H1 (cell line): ENCODE data around the gene MTNR1B. TPM values are rescaled to one million over a fixed set of nuclear protein-coding genes. Genes with fewer than 3 reads are reported as not detected.

Source experiments
- CTCF ChIA-PET: fragments of 300-600 bp; sonication (Branson Sonifier 250); formaldehyde crosslinking; loops from one replicate; lab custom pipeline; 2021; ENCODE audit not compliant: partially characterized antibody; lab: Charles Lee
- POLR2A ChIA-PET: fragments of 300-600 bp; sonication (Branson Sonifier 250); formaldehyde crosslinking; loops from one replicate; lab custom pipeline; 2021; ENCODE audit warnings: inconsistent platforms; ENCODE audit not compliant: partially characterized antibody; lab: Charles Lee
- DNase-seq, 2 experiments: peaks; one replicate each; pipeline versions ENCODE4 v3.0.0 to v3.0.0-alpha.2; 2010 to 2022; ENCODE audit warnings: low spot score in 2 of 2, low read depth in 1 of 2, mixed read lengths in 1 of 2
- FAIRE-seq: peaks from 2 replicates; lab custom pipeline; 2011; peaks lifted over from hg19 to GRCh38; lab: Jason Lieb, UNC
- H2AFZ ChIP-seq: 2 replicates; pipeline ENCODE4 v1.8.1; 2012; ENCODE audit warnings: low read length, inconsistent platforms
- H2AK5ac ChIP-seq: 2 replicates; pipeline ENCODE4 v1.6.1; 2013; ENCODE audit warnings: low read depth, low read length
- H2BK120ac ChIP-seq: replicated peaks from 2 replicates; pipeline ENCODE3; 2013; ENCODE audit warnings: low read depth, low read length, inconsistent platforms
- H2BK12ac ChIP-seq: 2 replicates; pipeline ENCODE4 v1.6.1; 2013; ENCODE audit warnings: low read depth, low read length
- H2BK15ac ChIP-seq: 2 replicates; pipeline ENCODE4 v1.6.1; 2013; ENCODE audit warnings: low read length
- H2BK20ac ChIP-seq: 2 replicates; pipeline ENCODE4 v1.6.1; 2013; ENCODE audit warnings: low read length
- H2BK5ac ChIP-seq: 2 replicates; pipeline ENCODE4 v1.6.1; 2013; ENCODE audit warnings: low read depth, low read length
- H3K14ac ChIP-seq: 2 replicates; pipeline ENCODE4 v1.6.1; 2013; ENCODE audit warnings: inconsistent platforms; ENCODE audit not compliant: insufficient read length
- H3K18ac ChIP-seq: 2 replicates; pipeline ENCODE4 v1.6.1; 2013; ENCODE audit warnings: low read length; ENCODE audit errors: extremely low read depth
- H3K23ac ChIP-seq: 2 replicates; pipeline ENCODE4 v1.6.1; 2013; ENCODE audit warnings: inconsistent platforms; ENCODE audit not compliant: insufficient read length
- H3K23me2 ChIP-seq: 2 replicates; pipeline ENCODE4 v1.6.1; 2013; ENCODE audit warnings: low read depth, low read length
- H3K27ac ChIP-seq: 2 replicates; pipeline ENCODE4 v1.6.1; 2011; ENCODE audit warnings: low read depth, low read length, inconsistent platforms
- H3K27me3 ChIP-seq, 4 experiments: replicated peaks in 1 of 4; 1 replicate in 1 of 4; 2 replicates in 3 of 4; pipeline versions ENCODE4 v1.6.1 to v1.8.1; 2011 to 2013; ENCODE audit warnings: low read length in 3 of 4, mild to moderate bottlenecking in 3 of 4, inconsistent platforms in 2 of 4, mixed read lengths in 2 of 4, moderate library complexity in 1 of 4; ENCODE audit not compliant: control insufficient read depth in 3 of 4, insufficient read depth in 3 of 4; ENCODE audit errors: extremely low read depth in 1 of 4
- H3K36me3 ChIP-seq, 4 experiments: 2 replicates each; pipeline versions ENCODE4 v1.6.1 to v1.8.1; 2011 to 2013; ENCODE audit warnings: mild to moderate bottlenecking in 4 of 4, low read length in 3 of 4, moderate library complexity in 2 of 4, control low read depth in 1 of 4, inconsistent platforms in 1 of 4; ENCODE audit not compliant: insufficient read depth in 4 of 4, control insufficient read depth in 2 of 4
- H3K4ac ChIP-seq: replicated peaks from 2 replicates; pipeline ENCODE3; 2013; ENCODE audit warnings: low read length, low read depth, mixed read lengths, inconsistent platforms; ENCODE audit not compliant: insufficient read length
- H3K4me1 ChIP-seq, 4 experiments: replicated peaks in 1 of 4; 1 replicate in 1 of 4; 2 replicates in 3 of 4; pipeline versions ENCODE4 v1.6.1 to v1.8.1; 2011 to 2013; ENCODE audit warnings: low read length in 3 of 4, inconsistent platforms in 2 of 4, mixed read lengths in 1 of 4; ENCODE audit not compliant: insufficient read depth in 4 of 4, control insufficient read depth in 3 of 4
- H3K4me2 ChIP-seq, 2 experiments: 2 replicates each; pipeline versions ENCODE4 v1.6.1 to v1.8.1; 2011 to 2013; ENCODE audit warnings: low read depth in 2 of 2, low read length in 2 of 2, control low read depth in 1 of 2, inconsistent platforms in 1 of 2, mild to moderate bottlenecking in 1 of 2; ENCODE audit not compliant: insufficient read depth in 1 of 2
- H3K4me3 ChIP-seq, 4 experiments: fragments of 200-600, 300-600 bp in 1 of 4; sonication (generic), shearing (Covaris generic), sonication (Bioruptor Twin) in 1 of 4; 2 replicates each; pipeline versions ENCODE4 v1.5.1 to v1.8.1; 2011 to 2016; ENCODE audit warnings: low read length in 4 of 4, low read depth in 3 of 4, control low read depth in 2 of 4, inconsistent platforms in 2 of 4, mild to moderate bottlenecking in 2 of 4, mixed read lengths in 1 of 4, moderate library complexity in 1 of 4; ENCODE audit not compliant: insufficient read depth in 2 of 4; ENCODE audit errors: extremely low read depth in 1 of 4
- H3K56ac ChIP-seq: replicated peaks from 2 replicates; pipeline ENCODE3; 2013; ENCODE audit warnings: low read depth, mild to moderate bottlenecking, mixed read lengths, low read length, inconsistent platforms; ENCODE audit not compliant: insufficient read length
- H3K79me1 ChIP-seq: 2 replicates; pipeline ENCODE4 v1.6.1; 2013; ENCODE audit warnings: low read depth, low read length, control low read depth
- H3K79me2 ChIP-seq, 2 experiments: 2 replicates each; pipeline versions ENCODE4 v1.6.1 to v1.8.1; 2012 to 2013; ENCODE audit warnings: low read length in 2 of 2, mild to moderate bottlenecking in 2 of 2, inconsistent platforms in 1 of 2; ENCODE audit not compliant: insufficient read depth in 2 of 2, control insufficient read depth in 1 of 2
- H3K9ac ChIP-seq, 4 experiments: replicated peaks in 1 of 4; 1 replicate in 1 of 4; 2 replicates in 3 of 4; pipeline versions ENCODE4 v1.6.1 to v1.8.1; 2011 to 2013; ENCODE audit warnings: low read depth in 3 of 4, low read length in 3 of 4, control low read depth in 2 of 4, mild to moderate bottlenecking in 2 of 4, moderate library complexity in 2 of 4, inconsistent platforms in 1 of 4; ENCODE audit errors: extremely low read depth in 1 of 4
- H3K9me3 ChIP-seq, 2 experiments: 2 replicates each; pipeline versions ENCODE4 v1.6.1 to v1.8.1; 2012 to 2013; ENCODE audit warnings: mild to moderate bottlenecking in 2 of 2, moderate library complexity in 2 of 2, control low read depth in 1 of 2, inconsistent platforms in 1 of 2, low read depth in 1 of 2, low read length in 1 of 2, mixed read lengths in 1 of 2; ENCODE audit not compliant: insufficient read depth in 2 of 2
- H4K20me1 ChIP-seq, 2 experiments: replicated peaks in 1 of 2; 2 replicates each; pipeline versions ENCODE3 to v1.8.1; 2011 to 2013; ENCODE audit warnings: inconsistent platforms in 2 of 2, low read length in 2 of 2, mild to moderate bottlenecking in 1 of 2; ENCODE audit not compliant: insufficient read depth in 2 of 2, control insufficient read depth in 1 of 2
- H4K5ac ChIP-seq: 2 replicates; pipeline ENCODE4 v1.6.1; 2013; ENCODE audit warnings: low read length, low read depth, mixed read lengths, inconsistent platforms; ENCODE audit not compliant: insufficient read length
- H4K8ac ChIP-seq: 2 replicates; pipeline ENCODE4 v1.8.0; 2013; ENCODE audit warnings: mild to moderate bottlenecking, moderate library complexity, low read length, inconsistent platforms; ENCODE audit not compliant: insufficient read depth; ENCODE audit errors: extremely low read depth
- H4K91ac ChIP-seq: replicated peaks from 2 replicates; pipeline ENCODE3; 2013; ENCODE audit warnings: low read length, mixed read lengths, inconsistent platforms; ENCODE audit not compliant: insufficient read length
- CBX5 ChIP-seq: fragments of 300-800, 300-1000 bp; sonication (generic); IDR thresholded peaks from 2 replicates; pipeline ENCODE4 v1.7.1; 2016; ENCODE audit warnings: antibody characterized with exemption, low read length, low read depth
- CEBPB ChIP-seq: IDR thresholded peaks from 2 replicates; pipeline ENCODE4 v1.6.1; 2012; ENCODE audit warnings: low read depth, low read length
- CHD1 ChIP-seq: IDR thresholded peaks from 2 replicates; pipeline ENCODE4 v1.6.1; 2012; ENCODE audit warnings: low read depth, low read length, improper control_type of control experiment
- NRF1 ChIP-seq: IDR thresholded peaks from 2 replicates; pipeline ENCODE4 v1.6.1; 2011; ENCODE audit warnings: mild to moderate bottlenecking, low read depth, low read length, improper control_type of control experiment
- SP2 ChIP-seq: IDR thresholded peaks from 2 replicates; pipeline ENCODE4 v1.6.1; 2012; ENCODE audit warnings: mild to moderate bottlenecking, low read length, inconsistent platforms
- SUZ12 ChIP-seq: fragments of 200-600 bp; sonication (generic); IDR thresholded peaks from 2 replicates; pipeline ENCODE4 v1.6.1; 2012; ENCODE audit warnings: mild to moderate bottlenecking, inconsistent platforms, low read length, moderate library complexity, mixed read lengths
- WGBS, 2 experiments: shearing (Covaris generic) in 1 of 2; methylation state at CpG; one replicate each; pipeline versions ENCODE4 v1.1.6 to v1.1.7; 2013 to 2015; ENCODE audit warnings: low lambda C conversion rate in 2 of 2, mixed read lengths in 2 of 2, inconsistent platforms in 1 of 2, low coverage in 1 of 2, missing lambda C conversion rate in 1 of 2; ENCODE audit not compliant: insufficient replicate concordance in 2 of 2, insufficient coverage in 1 of 2, insufficient read length in 1 of 2; ENCODE audit errors: extremely low coverage in 1 of 2, missing lambda C conversion rate in 1 of 2; 5-methylcytosine and 5-hydroxymethylcytosine counted together
- polyA plus RNA-seq, 7 experiments: library from polyadenylated mRNA; depleted of rRNA in 3 of 7; stranded (reverse) in 5 of 7; unstranded in 2 of 7; fragments of >200 nt in 5 of 7; fragments of 200-250 nt in 2 of 7; gene quantifications; 1 replicate in 5 of 7; 2 replicates in 1 of 7; 4 replicates in 1 of 7; pipeline versions ENCODE4 v1.2.1 to v1.2.3, GENCODE V29; 2011 to 2013; ENCODE audit warnings: missing spikeins in 2 of 7, mixed read lengths in 2 of 7
- total RNA-seq: library from RNA; stranded (reverse); fragmentation: NEBNext Ultra II Directional; extraction: Animal tissue kit (Norgen Biotek cat#: 25700); gene quantifications from 2 replicates; pipeline ENCODE4 v1.2.1, GENCODE V29; 2021

MTNR1B gene
- total and polyA plus RNA-seq, 2 of the 8 experiments (the other 6 are each of a cell fraction or from before 2014, with no cell fraction given), result 0.08 TPM; not detected in 1

DNA sequence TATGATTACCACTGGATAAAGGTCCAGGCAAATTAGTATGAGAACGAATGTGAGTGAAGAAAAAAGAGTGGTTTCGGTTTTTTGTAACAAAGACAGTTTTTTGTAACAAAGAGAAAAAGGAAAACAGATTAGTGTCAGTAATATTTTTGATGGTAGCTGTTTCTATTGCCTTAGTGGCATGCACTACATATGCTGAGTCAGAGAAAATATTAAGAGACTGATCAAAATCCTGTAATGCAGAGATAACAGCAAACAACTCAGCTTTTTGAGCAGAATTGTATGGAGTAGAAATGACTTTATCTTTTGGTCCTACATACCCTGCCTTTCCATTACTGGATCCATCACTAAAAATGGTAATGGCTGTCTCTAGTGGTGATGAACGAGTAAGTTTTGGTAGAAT is 22.7 kb upstream of the MTNR1B start:
- no peak for DNase-seq
- no peak overlapping the region for H3K23ac ChIP-seq
- no peak overlapping the region for H4K8ac ChIP-seq
- H3K27ac ChIP-seq, result no peak overlapping the region
- WGBS, 2 experiments, result 93 to 100% methylated on average over 2 to 3 of the region's 3 CpGs
- FAIRE-seq, result no peak
- CTCF ChIA-PET, result no interaction called here
- TF ChIP-seq NRF1 (no peak), CEBPB (no peak), CBX5 (no peak), SP2 (no peak), SUZ12 (no peak), CHD1 (no peak)
- H2BK120ac ChIP-seq, result no peak overlapping the region
- no peak overlapping the region for H4K91ac ChIP-seq
- no peak overlapping the region for H3K14ac ChIP-seq
- H3K18ac ChIP-seq, result no peak overlapping the region
- no peak overlapping the region for H3K4me2 ChIP-seq
- H2AK5ac ChIP-seq, result no peak overlapping the region
- no peak overlapping the region for H2BK5ac ChIP-seq
- no peak overlapping the region for H2AFZ ChIP-seq
- H3K56ac ChIP-seq, result no peak overlapping the region
- H3K79me2 ChIP-seq, result no peaks in the 10 kb centered on the region
- no peak overlapping the region for H2BK15ac ChIP-seq
- no peaks in the 10 kb centered on the region; the same call in 1 of the 2 replicates for H3K23me2 ChIP-seq
- H3K9ac ChIP-seq, result no peak overlapping the region
- no peaks in the 10 kb centered on the region for H4K20me1 ChIP-seq
- no peaks in the 10 kb centered on the region for H3K79me1 ChIP-seq
- H4K5ac ChIP-seq, result no peak overlapping the region
- 0 out of 7 replicates have a peak, but pooled peaks cover 0 to 2% (median 0%) of the 10 kb centered on the region in 4 experiments for H3K4me1 ChIP-seq
- 0 out of 4 replicates have a peak, but pooled peaks cover 7 to 10% of the 10 kb centered on the region in 2 experiments for H3K9me3 ChIP-seq
- no peaks in the 10 kb centered on the region for H3K27me3 ChIP-seq
- H2BK12ac ChIP-seq, result no peak overlapping the region
- H2BK20ac ChIP-seq, result no peak overlapping the region
- no peaks in the 10 kb centered on the region; a peak in 1 of 8 replicates for H3K36me3 ChIP-seq
- no peak overlapping the region for H3K4ac ChIP-seq
- no peak overlapping the region for H3K4me3 ChIP-seq
- POLR2A ChIA-PET, result no interaction called here
